Activated B cell treated with CpG ODN at 0.5 μM for 24 hours (primary cell): ENCODE measurements around the gene PRKG1. TPM values are rescaled to one million over a fixed set of nuclear protein-coding genes. Genes with fewer than 3 reads are reported as not detected.

Experiments
- ATAC-seq: fragments of 200-7000 bp; cut with Tn5 transposase; one replicate; pipeline ENCODE4 v1.10.0; 2021; ENCODE audit warnings: low read depth, mild to moderate bottlenecking, moderate library complexity
- CTCF ChIA-PET: fragments of 350-600 bp; sonication (Branson Sonifier 250); formaldehyde crosslinking; loops from one replicate; lab custom pipeline; 2021; ENCODE audit warnings: antibody characterized with exemption; lab: Charles Lee
- POLR2A ChIA-PET: fragments of 350-600 bp; sonication (Branson Sonifier 250); formaldehyde crosslinking; loops from one replicate; lab custom pipeline; 2021; ENCODE audit warnings: antibody characterized with exemption; lab: Charles Lee
- DNase-seq: peaks from one replicate; pipeline ENCODE4 v3.0.0; 2022
- H3K27ac Mint-ChIP-seq: one replicate; pipeline ENCODE4 v1.8.0; 2020; ENCODE audit warnings: mixed read lengths
- H3K27me3 Mint-ChIP-seq: one replicate; pipeline ENCODE4 v1.8.0; 2021; ENCODE audit warnings: mixed read lengths
- H3K36me3 Mint-ChIP-seq: one replicate; pipeline ENCODE4 v1.8.0; 2021; ENCODE audit warnings: low read depth, mixed read lengths
- H3K4me1 Mint-ChIP-seq: one replicate; pipeline ENCODE4 v1.8.0; 2021; ENCODE audit warnings: mixed read lengths
- H3K4me3 Mint-ChIP-seq: one replicate; pipeline ENCODE4 v1.8.0; 2020; ENCODE audit warnings: mild to moderate bottlenecking, mixed read lengths
- H3K9me3 Mint-ChIP-seq: one replicate; pipeline ENCODE4 v1.8.0; 2020; ENCODE audit warnings: mixed read lengths
- intact Hi-C: fragments of 100-400 bp; cut with micrococcal nuclease; formaldehyde crosslinking; loops from one replicate; pipeline ENCODE4 v1.15.1; 2024
- total RNA-seq: library from RNA; stranded (reverse); gene quantifications from 2 replicates; pipeline ENCODE4 v1.2.3, GENCODE V29; 2022
- TF ChIP-seq, protein P1 (sequence below): fragments of 200-600 bp; IDR thresholded peaks from one replicate; pipeline ENCODE4 v1.8.0; 2022; ENCODE audit warnings: antibody characterized with exemption, mild to moderate bottlenecking

PRKG1 gene
- total RNA-seq, 1 donor from 2014 or later = not detected

DNA sequence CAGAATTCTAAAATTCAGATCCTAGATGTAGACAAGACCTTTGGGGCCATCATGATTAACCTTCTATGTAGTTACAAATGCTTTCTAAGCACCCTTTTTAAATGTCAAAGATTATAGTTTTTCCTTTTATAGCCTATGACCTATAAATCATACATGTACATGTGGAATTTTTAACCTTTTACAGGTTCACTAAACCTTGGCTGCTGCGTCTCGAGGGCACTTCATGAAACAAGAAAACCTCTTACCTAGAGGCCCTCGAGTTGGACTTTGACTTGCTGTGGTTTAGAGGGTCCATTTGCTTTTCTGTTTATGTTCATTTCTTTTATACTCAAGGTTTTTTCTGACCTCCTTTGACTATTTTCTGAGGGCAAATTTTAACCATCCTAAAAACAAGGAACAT, 323.0 kb downstream of the PRKG1 start:
- CTCF ChIA-PET = interaction anchor here (0.7 kb wide), 1 partner anchor 388 kb away, joined by 3 read pairs; no protein-coding TSS in a partner anchor

DNA sequence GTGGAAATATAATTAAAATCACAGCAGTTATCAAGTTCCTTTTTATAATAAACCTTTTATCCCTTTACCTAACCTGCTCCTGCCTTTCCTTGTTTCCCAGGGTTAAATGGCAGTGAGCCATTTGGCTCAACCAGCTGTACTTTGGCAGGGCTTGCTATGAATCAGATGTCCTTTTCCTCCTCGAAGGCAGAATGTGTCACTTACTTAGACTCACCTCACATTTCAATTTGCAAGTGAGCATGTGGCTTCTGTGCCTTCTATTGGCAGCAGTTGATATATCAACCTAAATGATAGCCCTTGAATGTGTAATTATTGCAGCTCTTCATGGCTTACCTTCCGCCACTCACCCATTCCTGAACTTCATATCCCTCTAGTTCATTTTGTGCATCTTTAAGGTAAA, 323.4 kb downstream of the PRKG1 start:
- POLR2A ChIA-PET = no interaction called here
- ATAC-seq (no peak), DNase-seq (no peak)
- TF ChIP-seq, protein P1, sequence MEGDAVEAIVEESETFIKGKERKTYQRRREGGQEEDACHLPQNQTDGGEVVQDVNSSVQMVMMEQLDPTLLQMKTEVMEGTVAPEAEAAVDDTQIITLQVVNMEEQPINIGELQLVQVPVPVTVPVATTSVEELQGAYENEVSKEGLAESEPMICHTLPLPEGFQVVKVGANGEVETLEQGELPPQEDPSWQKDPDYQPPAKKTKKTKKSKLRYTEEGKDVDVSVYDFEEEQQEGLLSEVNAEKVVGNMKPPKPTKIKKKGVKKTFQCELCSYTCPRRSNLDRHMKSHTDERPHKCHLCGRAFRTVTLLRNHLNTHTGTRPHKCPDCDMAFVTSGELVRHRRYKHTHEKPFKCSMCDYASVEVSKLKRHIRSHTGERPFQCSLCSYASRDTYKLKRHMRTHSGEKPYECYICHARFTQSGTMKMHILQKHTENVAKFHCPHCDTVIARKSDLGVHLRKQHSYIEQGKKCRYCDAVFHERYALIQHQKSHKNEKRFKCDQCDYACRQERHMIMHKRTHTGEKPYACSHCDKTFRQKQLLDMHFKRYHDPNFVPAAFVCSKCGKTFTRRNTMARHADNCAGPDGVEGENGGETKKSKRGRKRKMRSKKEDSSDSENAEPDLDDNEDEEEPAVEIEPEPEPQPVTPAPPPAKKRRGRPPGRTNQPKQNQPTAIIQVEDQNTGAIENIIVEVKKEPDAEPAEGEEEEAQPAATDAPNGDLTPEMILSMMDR = no peak
- Mint-ChIP-seq H3K9me3 (no peaks in the 10 kb centered on the region), H3K36me3 (no peaks in the 10 kb centered on the region), H3K4me1 (no peaks in the 10 kb centered on the region), H3K27ac (no peak overlapping the region), H3K4me3 (no peak overlapping the region), H3K27me3 (no peaks in the 10 kb centered on the region)
- intact Hi-C loops = no loop called here
- CTCF ChIA-PET = no interaction called here

More for the DNA sequence above, 323.0 kb downstream of the PRKG1 start:
- no peaks in the 10 kb centered on the region for H3K4me1 Mint-ChIP-seq
- no peaks in the 10 kb centered on the region for H3K36me3 Mint-ChIP-seq
- no peaks in the 10 kb centered on the region for H3K9me3 Mint-ChIP-seq
- no peak for ATAC-seq
- no peak overlapping the region for H3K27ac Mint-ChIP-seq
- no peak for DNase-seq
- POLR2A ChIA-PET = no interaction called here
- TF ChIP-seq, protein P1 = no peak
- H3K27me3 Mint-ChIP-seq = no peaks in the 10 kb centered on the region
- no peak overlapping the region for H3K4me3 Mint-ChIP-seq
- intact Hi-C loops = no loop called here

DNA sequence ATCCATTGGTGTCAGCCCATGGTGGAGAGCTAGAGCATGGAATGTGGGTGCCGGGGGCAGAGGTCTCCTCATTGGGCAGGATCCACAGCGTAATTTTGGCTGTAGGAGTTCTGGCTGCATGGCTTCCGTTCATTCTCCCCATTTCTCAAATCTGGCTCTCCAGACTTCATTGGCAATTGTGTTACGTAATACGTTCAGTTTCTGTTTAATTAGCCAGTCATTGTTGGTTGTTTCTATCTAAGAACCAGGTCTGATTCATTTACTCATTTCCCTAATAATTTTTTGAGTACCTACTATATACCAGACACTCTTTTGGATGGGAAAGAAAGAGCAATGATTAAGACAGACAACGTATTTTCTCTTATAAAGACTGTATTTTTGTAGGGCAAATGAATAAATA, 325.6 kb downstream of the PRKG1 start:
- TF ChIP-seq, protein P1 = no peak

DNA sequence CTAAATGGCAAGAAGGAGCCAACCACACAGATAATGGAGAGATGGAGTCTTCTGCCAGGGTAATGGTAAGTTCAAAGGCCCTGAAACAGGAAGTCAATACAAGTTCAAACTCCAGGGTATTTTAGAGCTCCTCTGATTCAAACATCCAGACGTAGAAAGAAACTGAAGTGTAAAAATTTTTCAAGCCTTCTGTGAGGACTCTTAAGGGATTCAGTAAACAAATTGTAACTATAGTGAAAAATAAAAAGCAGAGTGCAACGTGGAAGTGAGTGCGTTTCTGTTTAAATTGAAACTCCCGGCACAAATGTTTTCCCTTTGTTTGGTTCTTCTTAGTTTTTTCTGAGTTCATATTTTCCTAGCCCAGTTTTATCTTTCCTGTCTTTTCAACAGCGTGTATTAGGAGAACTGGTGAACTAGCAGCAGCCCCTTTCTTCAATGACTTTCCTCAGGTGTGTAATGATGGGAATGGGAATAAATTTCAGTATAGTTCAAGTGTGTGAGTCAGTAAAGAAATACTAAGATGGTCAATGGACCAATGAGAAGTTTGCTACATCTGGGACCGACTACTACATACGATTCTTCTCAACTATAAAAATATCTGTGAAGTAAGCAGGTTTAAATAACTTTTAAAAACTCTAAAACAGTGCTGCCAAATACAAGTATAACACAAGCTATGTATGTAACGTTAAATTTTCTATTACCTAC, 326.3 kb downstream of the PRKG1 start:
- DNase-seq (no peak), ATAC-seq (no peak)
- Mint-ChIP-seq H3K36me3 (no peaks in the 10 kb centered on the region), H3K27me3 (no peaks in the 10 kb centered on the region), H3K4me1 (no peaks in the 10 kb centered on the region), H3K9me3 (no peaks in the 10 kb centered on the region), H3K27ac (no peak overlapping the region), H3K4me3 (no peak overlapping the region)
- ChIA-PET CTCF (interaction anchor here (1.9 kb wide), 1 partner anchor 11 kb away, joined by 5 read pairs; no protein-coding TSS in a partner anchor), POLR2A (no interaction called here)
- intact Hi-C loops = no loop called here
- TF ChIP-seq, protein P1 = no peak

More for the DNA sequence above, 325.6 kb downstream of the PRKG1 start:
- Mint-ChIP-seq H3K4me3 (no peak overlapping the region), H3K9me3 (no peaks in the 10 kb centered on the region), H3K27ac (no peak overlapping the region), H3K4me1 (no peaks in the 10 kb centered on the region), H3K27me3 (no peaks in the 10 kb centered on the region), H3K36me3 (no peaks in the 10 kb centered on the region)
- intact Hi-C loops = no loop called here
- POLR2A ChIA-PET = no interaction called here
- DNase-seq (no peak), ATAC-seq (no peak)
- CTCF ChIA-PET = no interaction called here

DNA sequence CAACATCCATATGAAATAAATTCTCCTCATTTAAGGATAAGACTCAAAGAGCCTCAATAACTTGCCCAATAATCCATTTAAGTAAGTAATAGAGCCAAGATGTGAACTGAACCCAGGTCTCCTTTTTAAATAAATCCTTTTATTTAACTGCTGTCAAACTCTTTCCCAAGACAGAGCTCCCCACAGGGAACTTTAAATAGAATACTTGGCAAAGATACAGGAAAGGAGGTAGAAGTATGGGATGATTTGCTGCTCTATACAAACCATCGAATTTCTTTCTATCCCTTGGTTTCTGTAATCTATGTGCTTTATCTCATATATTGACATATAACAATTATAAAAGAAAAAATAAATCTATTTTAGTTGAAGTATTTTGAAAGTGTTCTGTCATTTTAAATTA, 329.2 kb downstream of the PRKG1 start:
- Mint-ChIP-seq H3K27ac (no peak overlapping the region), H3K4me3 (no peak overlapping the region), H3K27me3 (no peaks in the 10 kb centered on the region), H3K9me3 (no peaks in the 10 kb centered on the region), H3K36me3 (no peaks in the 10 kb centered on the region), H3K4me1 (no peaks in the 10 kb centered on the region)
- POLR2A ChIA-PET = no interaction called here
- no peak for DNase-seq
- CTCF ChIA-PET = no interaction called here
- no peak for ATAC-seq
- TF ChIP-seq, protein P1 = no peak
- intact Hi-C loops = no loop called here
